ENCODE results near the gene INHBA.

Gene INHBA

GRCh38 chr7:41685684-41686083 lies 17.2 kb downstream of the INHBA start:
- DNase-seq, result no peak

- DNase-seq, result no peak
These were observed 20.5 kb downstream of the INHBA start for GRCh38 chr7:41682422-41682821.

GRCh38 chr7:41679566-41679965 lies 23.3 kb downstream of the INHBA start:
- no peak for DNase-seq

GRCh38 chr7:41674505-41675023 lies 28.3 kb downstream of the INHBA start:
- no peak for DNase-seq

DNA sequence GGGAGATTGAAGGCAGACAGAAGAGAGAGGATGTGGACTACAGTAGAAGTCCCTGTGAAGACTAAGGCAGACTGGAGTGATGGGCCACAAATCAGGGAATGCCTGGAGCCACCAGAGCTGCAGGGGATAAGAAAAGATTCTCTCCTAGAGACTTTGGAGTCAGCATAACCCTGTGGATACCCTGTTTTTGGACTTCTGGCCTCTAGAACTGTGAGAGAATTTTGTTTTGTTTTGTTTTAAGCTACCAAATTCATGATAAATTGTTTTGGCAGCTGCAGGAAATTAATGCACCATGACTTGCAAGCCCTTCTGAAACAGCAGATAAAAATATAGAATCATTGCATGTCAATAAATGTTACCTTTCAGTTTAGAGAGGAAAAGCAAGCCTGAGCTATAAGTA lies 41.3 kb downstream of the INHBA start:
- no peak for DNase-seq

DNA sequence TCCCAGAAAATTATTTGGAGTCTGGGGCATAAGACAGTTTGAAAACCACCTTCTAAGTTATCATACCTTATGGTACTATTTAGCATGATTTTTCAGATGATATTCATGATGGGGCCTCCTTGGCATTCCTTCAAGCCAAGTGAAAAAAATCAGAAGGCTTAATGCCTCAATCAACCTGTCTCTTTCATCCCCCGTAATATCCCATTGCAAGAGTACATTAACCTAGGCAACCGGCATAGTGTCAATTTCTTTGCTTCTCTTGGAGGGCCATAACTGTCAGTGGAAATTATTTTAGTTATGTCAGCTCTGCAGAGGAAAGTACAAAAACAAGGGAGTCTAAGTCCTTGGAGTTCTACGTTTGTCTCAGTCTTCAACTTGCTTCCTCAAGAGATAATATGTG lies 43.4 kb downstream of the INHBA start:
- no peak for DNase-seq

DNA sequence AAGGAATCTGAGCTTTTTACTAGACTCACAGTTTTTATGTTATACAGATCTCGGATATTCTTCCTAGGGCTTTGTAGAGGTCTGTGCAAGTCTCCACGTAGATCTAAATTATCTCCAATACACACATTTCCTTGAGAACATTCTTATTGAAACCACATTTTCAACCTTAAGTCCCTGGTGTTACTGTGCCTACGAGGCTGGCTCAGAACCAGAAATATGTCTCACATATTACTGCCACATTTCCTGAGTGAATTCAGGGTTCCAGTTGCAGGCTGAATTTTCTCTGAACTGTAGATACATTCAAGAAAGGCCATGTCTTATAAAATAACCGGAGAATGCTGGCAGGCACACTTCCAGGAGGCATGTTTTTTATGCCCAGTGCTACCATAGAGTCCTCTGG lies 46.5 kb downstream of the INHBA start:
- DNase-seq, result no peak

DNA sequence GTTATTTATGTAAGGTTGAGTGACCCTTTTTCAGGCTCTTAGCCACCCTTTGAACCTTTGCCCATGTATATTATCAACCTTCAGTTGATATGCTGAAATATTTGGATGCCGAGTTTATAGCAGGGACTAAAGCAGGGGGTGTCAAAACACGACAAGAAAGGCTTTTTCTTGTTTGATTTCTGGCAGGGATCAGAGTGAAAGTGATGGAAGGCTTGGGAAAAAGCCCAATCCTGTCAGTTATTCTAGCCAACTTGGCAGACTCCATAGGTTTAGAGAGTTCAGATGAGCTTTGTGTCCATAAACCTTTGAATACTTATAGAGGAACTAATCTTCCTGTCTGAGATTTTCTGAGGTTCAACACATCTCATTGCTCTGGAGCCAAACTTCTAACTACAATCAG lies 47.5 kb downstream of the INHBA start:
- no peak for DNase-seq

DNA sequence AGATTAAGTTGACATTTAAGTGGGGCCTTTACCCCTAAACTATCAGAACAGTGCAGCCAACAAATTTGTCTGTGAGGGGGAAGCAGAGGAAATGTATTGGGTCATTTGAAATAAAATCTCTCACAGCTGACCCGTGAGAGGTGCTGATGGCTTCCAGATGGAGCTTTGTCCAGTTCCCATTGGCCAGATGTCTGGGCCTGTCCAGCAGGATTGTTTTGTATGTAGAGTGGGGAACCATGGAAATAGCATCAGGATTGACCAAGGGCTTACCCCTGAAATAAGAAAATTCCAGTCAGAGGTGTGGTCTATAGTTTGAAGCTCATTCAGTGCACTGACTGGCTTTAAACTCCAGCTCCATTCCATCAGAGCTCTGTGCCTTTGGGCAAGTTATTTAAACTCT lies 50.6 kb downstream of the INHBA start:
- DNase-seq, result no peak

GRCh38 chr7:41648501-41648900 lies 54.4 kb downstream of the INHBA start:
- no peak for DNase-seq

- DNase-seq, result no peak
These were observed 59.3 kb downstream of the INHBA start for GRCh38 chr7:41643616-41644015.

DNA sequence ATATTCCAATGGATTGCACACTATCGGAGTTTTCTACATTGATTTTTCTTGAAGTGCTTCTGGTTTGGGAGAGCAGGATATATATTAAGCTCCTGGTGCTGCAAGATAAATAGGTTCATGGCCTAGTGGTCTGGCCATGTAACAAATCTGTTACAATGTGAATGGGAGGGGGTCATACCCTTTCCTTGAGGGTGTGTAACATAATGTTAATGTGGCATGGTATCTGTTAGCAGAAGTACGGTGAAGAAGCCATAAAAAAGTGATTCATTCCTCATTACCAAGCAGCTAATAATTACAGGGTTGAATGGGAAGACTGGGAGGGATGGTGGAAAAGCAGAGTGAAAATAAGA lies 61.2 kb downstream of the INHBA start:
- no peak for DNase-seq

- no peak for DNase-seq
These were observed 61.8 kb downstream of the INHBA start for GRCh38 chr7:41641011-41641664.

DNA sequence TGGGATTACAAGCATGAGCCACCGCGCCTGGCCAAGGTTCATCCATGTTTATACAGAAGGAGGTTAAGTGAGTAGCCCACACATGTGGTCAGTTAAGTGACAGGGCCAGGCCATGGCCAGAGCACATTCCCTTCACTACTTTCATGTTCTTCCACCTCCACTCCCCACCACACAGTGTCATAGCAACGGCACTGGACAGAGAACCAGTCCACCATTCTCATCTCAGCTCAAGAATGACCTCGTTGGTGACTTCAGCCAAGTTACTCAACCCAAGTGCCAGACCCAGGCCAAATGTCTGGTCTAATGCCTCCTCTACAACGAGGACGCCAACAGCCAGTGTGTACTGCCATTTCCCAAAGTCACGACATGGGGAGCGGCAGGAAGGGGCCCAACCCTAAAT lies 62.4 kb downstream of the INHBA start:
- DNase-seq, result no peak

DNA sequence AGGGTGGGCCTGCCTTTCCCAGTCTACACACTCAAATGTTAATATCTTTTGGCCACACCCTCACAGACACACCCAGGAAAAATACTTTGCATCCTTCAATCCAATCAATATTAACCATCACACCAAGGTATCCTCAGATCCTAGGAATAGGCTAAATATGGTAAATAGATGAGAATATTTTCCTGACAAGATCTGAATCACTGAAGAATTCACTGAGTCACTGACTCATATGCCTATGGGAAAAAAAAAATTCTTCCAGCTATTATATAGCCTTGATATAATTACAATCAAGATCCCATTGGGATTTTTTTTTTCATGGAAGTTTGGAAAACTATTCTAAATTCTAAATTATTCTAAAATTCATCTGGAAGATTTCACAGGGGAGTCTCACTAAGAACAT lies 65.8 kb downstream of the INHBA start:
- no peak for DNase-seq

Data from DMS79 treated with DMSO at 0.1 percent for 48 hours (cell line).